ENCODE results near the gene SLC38A7.

Gene SLC38A7

GRCh38 chr16:58655215-58655596 lies 29.4 kb downstream of the SLC38A7 start:
- Mint-ChIP-seq H3K4me3 (no peak overlapping the region), H3K9me3 (no peaks in the 10 kb centered on the region), H3K36me3 (ENCODE audit: low read depth) (no peaks in the 10 kb centered on the region), H3K4me1 (no peaks in the 10 kb centered on the region), H3K27ac (no peak overlapping the region), H3K27me3 (ENCODE audit: low read depth) (peaks cover 4% of the 10 kb centered on the region)
- no peak for TF ChIP-seq CTCF (IDR thresholded peaks at IDR 0.05; ENCODE audit: unreplicated experiment in 3 of 3)

GRCh38 chr16:58654560-58655214 lies 29.9 kb downstream of the SLC38A7 start:
- no peak for TF ChIP-seq CTCF (IDR thresholded peaks at IDR 0.05; ENCODE audit: unreplicated experiment in 3 of 3)
- Mint-ChIP-seq H3K4me3 (no peak overlapping the region), H3K9me3 (no peaks in the 10 kb centered on the region), H3K27ac (peak overlapping the region in 1 of 3 experiments; percentile 42), H3K27me3 (ENCODE audit: low read depth) (peaks cover 4% of the 10 kb centered on the region), H3K36me3 (ENCODE audit: low read depth) (no peaks in the 10 kb centered on the region), H3K4me1 (no peaks in the 10 kb centered on the region)

- Mint-ChIP-seq H3K36me3 (ENCODE audit: low read depth) (no peaks in the 10 kb centered on the region), H3K4me1 (no peaks in the 10 kb centered on the region), H3K9me3 (no peaks in the 10 kb centered on the region), H3K4me3 (no peak overlapping the region), H3K27ac (peak overlapping the region in 1 of 3 experiments; percentile 55), H3K27me3 (ENCODE audit: low read depth) (peaks cover 4% of the 10 kb centered on the region)
- no peak for TF ChIP-seq CTCF (IDR thresholded peaks at IDR 0.05; ENCODE audit: unreplicated experiment in 3 of 3)
Measured at GRCh38 chr16:58652741-58653140, 31.8 kb downstream of the SLC38A7 start.

GRCh38 chr16:58651965-58652348 lies 32.6 kb downstream of the SLC38A7 start:
- H3K9me3 Mint-ChIP-seq: no peaks in the 10 kb centered on the region
- TF ChIP-seq CTCF (IDR thresholded peaks at IDR 0.05; ENCODE audit: unreplicated experiment in 3 of 3): no peak
- H3K27ac Mint-ChIP-seq: no peak overlapping the region
- H3K27me3 Mint-ChIP-seq (ENCODE audit: low read depth): peaks cover 4% of the 10 kb centered on the region
- H3K36me3 Mint-ChIP-seq (ENCODE audit: low read depth): no peaks in the 10 kb centered on the region
- no peaks in the 10 kb centered on the region for H3K4me1 Mint-ChIP-seq
- no peak overlapping the region for H3K4me3 Mint-ChIP-seq

- no peak for TF ChIP-seq CTCF (IDR thresholded peaks at IDR 0.05; ENCODE audit: unreplicated experiment in 3 of 3)
- Mint-ChIP-seq H3K27ac (no peak overlapping the region), H3K4me1 (no peaks in the 10 kb centered on the region), H3K27me3 (ENCODE audit: low read depth) (no peaks in the 10 kb centered on the region), H3K36me3 (ENCODE audit: low read depth) (no peaks in the 10 kb centered on the region), H3K4me3 (no peak overlapping the region), H3K9me3 (no peaks in the 10 kb centered on the region)
Measured at GRCh38 chr16:58649707-58650106, 34.9 kb downstream of the SLC38A7 start.

GRCh38 chr16:58647107-58647506 lies 37.5 kb downstream of the SLC38A7 start:
- Mint-ChIP-seq H3K9me3 (no peaks in the 10 kb centered on the region), H3K36me3 (ENCODE audit: low read depth) (no peaks in the 10 kb centered on the region), H3K27ac (no peak overlapping the region), H3K4me3 (no peak overlapping the region), H3K4me1 (no peaks in the 10 kb centered on the region), H3K27me3 (ENCODE audit: low read depth) (no peaks in the 10 kb centered on the region)
- no peak for TF ChIP-seq CTCF (IDR thresholded peaks at IDR 0.05; ENCODE audit: unreplicated experiment in 3 of 3)

Measured in nephron (organoid).